ENCODE measurements around the gene NELFCD. TPM values are rescaled to one million over a fixed set of nuclear protein-coding genes. Genes with fewer than 3 reads are reported as not detected.

NELFCD gene
- total RNA-seq, 3 donors from 2014 or later: 50.1 to 78.7 (median 77.7) TPM

DNA sequence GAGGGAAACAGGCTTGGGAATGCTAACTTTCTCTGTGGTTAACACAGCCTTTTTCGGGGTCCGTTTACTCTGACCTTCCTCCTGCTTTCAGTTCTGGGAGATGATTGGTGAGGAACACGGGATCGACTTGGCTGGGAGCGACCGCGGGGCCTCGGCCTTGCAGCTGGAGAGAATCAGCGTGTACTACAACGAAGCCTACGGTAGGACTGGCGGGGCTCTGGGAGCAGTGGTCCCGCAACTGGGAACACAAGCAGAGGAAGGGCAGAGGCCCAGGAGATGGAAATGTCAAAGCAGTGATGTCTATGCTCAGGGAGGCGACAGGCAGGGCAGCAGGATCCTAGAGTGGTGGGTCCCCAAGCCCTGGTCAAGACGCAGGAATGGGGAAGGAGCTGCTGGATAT lies 41.7 kb downstream of the NELFCD start:
- Histone ChIP-seq H3K4me3 (no peak overlapping the region), H3K36me3 (no peaks in the 10 kb centered on the region), H3K27ac (no peak overlapping the region), H3K9me3 (no peaks in the 10 kb centered on the region), H3K4me1 (no peaks in the 10 kb centered on the region), H3K27me3 (no peaks in the 10 kb centered on the region)
- intact Hi-C loops (cut with DNase I; ENCODE audit: low total_unique reads): no loop called here
- no peak for DNase-seq (ENCODE audit: low spot score in 2 of 2)
- no peak for TF ChIP-seq POLR2AphosphoS5 (IDR thresholded peaks at IDR 0.05)
- TF ChIP-seq, protein P1, sequence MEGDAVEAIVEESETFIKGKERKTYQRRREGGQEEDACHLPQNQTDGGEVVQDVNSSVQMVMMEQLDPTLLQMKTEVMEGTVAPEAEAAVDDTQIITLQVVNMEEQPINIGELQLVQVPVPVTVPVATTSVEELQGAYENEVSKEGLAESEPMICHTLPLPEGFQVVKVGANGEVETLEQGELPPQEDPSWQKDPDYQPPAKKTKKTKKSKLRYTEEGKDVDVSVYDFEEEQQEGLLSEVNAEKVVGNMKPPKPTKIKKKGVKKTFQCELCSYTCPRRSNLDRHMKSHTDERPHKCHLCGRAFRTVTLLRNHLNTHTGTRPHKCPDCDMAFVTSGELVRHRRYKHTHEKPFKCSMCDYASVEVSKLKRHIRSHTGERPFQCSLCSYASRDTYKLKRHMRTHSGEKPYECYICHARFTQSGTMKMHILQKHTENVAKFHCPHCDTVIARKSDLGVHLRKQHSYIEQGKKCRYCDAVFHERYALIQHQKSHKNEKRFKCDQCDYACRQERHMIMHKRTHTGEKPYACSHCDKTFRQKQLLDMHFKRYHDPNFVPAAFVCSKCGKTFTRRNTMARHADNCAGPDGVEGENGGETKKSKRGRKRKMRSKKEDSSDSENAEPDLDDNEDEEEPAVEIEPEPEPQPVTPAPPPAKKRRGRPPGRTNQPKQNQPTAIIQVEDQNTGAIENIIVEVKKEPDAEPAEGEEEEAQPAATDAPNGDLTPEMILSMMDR (IDR thresholded peaks at IDR 0.05): no peak
- no peak for TF ChIP-seq POLR2A (IDR thresholded peaks at IDR 0.05)

DNA sequence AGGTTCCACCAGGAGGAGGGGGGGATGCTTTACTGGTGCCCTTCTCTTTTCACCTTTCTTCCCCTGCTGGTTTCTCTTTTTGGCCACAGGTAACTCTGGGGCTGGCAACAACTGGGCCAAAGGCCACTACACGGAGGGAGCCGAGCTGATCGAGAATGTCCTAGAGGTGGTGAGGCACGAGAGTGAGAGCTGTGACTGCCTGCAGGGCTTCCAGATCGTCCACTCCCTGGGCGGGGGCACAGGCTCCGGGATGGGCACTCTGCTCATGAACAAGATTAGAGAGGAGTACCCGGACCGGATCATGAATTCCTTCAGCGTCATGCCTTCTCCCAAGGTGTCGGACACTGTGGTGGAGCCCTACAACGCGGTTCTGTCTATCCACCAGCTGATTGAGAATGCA lies 42.6 kb downstream of the NELFCD start:
- no peaks in the 10 kb centered on the region for H3K4me1 ChIP-seq
- H3K27me3 ChIP-seq: no peaks in the 10 kb centered on the region
- no peaks in the 10 kb centered on the region for H3K36me3 ChIP-seq
- no peak for DNase-seq (ENCODE audit: low spot score in 2 of 2)
- TF ChIP-seq, protein P1 (IDR thresholded peaks at IDR 0.05): no peak
- intact Hi-C loops (cut with DNase I; ENCODE audit: low total_unique reads): no loop called here
- no peak overlapping the region for H3K4me3 ChIP-seq
- H3K9me3 ChIP-seq: no peaks in the 10 kb centered on the region
- H3K27ac ChIP-seq: no peak overlapping the region

DNA sequence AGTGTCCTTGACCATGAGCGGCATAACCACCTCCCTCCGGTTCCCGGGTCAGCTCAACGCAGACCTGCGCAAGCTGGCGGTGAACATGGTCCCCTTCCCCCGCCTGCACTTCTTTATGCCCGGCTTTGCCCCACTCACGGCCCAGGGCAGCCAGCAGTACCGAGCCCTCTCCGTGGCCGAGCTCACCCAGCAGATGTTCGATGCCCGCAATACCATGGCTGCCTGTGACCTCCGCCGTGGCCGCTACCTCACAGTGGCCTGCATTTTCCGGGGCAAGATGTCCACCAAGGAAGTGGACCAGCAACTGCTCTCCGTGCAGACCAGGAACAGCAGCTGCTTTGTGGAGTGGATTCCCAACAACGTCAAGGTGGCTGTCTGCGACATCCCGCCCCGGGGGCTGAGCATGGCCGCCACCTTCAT lies 43.1 kb downstream of the NELFCD start:
- intact Hi-C loops (cut with DNase I; ENCODE audit: low total_unique reads): no loop called here
- H3K27me3 ChIP-seq: no peaks in the 10 kb centered on the region
- no peak overlapping the region for H3K4me3 ChIP-seq
- no peaks in the 10 kb centered on the region for H3K36me3 ChIP-seq
- H3K4me1 ChIP-seq: no peaks in the 10 kb centered on the region
- H3K27ac ChIP-seq: no peak overlapping the region
- no peak for TF ChIP-seq POLR2AphosphoS5 (IDR thresholded peaks at IDR 0.05)
- no peak for TF ChIP-seq POLR2A (IDR thresholded peaks at IDR 0.05)
- DNase-seq (ENCODE audit: low spot score in 2 of 2): no peak
- H3K9me3 ChIP-seq: no peaks in the 10 kb centered on the region

DNA sequence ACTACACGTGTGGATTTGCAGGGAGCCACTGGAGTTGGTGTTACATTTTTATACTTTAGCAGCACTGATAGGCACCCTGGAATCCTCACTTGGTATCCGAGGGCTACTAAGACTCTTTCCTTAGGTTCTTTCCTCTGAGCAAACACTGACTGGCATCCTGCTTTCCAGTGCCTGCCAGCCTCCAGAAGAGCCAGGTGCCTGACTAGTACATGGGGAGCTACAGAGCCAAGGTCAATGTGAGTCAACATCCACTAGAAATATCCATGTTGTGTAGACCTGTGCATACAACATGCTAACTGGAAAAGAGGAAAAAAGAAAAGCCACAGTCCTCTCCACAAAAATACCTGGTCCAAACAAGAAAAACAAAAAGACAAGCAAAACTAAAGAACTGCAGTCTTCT lies 44.0 kb downstream of the NELFCD start:
- H3K36me3 ChIP-seq: no peaks in the 10 kb centered on the region
- H3K9me3 ChIP-seq: no peaks in the 10 kb centered on the region
- no peaks in the 10 kb centered on the region for H3K4me1 ChIP-seq
- H3K4me3 ChIP-seq: no peak overlapping the region
- intact Hi-C loops (cut with DNase I; ENCODE audit: low total_unique reads): no loop called here
- TF ChIP-seq POLR2AphosphoS5 (IDR thresholded peaks at IDR 0.05): no peak
- TF ChIP-seq, protein P1 (IDR thresholded peaks at IDR 0.05): no peak
- no peak for TF ChIP-seq POLR2A (IDR thresholded peaks at IDR 0.05)
- no peak overlapping the region for H3K27ac ChIP-seq
- H3K27me3 ChIP-seq: no peaks in the 10 kb centered on the region
- DNase-seq (ENCODE audit: low spot score in 2 of 2): no peak

DNA sequence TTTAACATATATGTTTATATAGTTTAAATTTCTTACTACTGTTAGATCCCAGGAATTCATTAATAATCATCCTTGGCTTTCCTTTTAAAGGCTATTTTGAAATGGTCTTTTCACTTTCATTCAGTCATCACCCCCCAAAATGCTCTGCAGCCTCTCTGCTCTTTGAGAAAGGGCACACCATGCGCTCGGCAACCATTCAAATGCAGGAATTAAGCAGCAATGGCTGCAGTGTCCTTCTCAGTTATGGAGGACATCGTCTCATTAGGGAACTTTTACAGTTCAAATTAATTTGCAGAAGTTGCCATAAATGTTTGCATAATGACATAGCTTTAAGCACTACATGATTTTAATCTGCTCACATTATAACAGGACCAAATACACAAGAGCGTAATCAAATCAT lies 44.5 kb downstream of the NELFCD start:
- Histone ChIP-seq H3K36me3 (no peaks in the 10 kb centered on the region), H3K27me3 (no peaks in the 10 kb centered on the region), H3K4me1 (no peaks in the 10 kb centered on the region), H3K27ac (no peak overlapping the region), H3K4me3 (no peak overlapping the region), H3K9me3 (no peaks in the 10 kb centered on the region)
- TF ChIP-seq POLR2AphosphoS5 (IDR thresholded peaks at IDR 0.05) (no peak), POLR2A (IDR thresholded peaks at IDR 0.05) (no peak)
- TF ChIP-seq, protein P1 (IDR thresholded peaks at IDR 0.05): no peak
- intact Hi-C loops (cut with DNase I; ENCODE audit: low total_unique reads): no loop called here
- no peak for DNase-seq (ENCODE audit: low spot score in 2 of 2)
